ENCODE data around the gene PPP1R3G. TPM values are rescaled to one million over a fixed set of nuclear protein-coding genes. Genes with fewer than 3 reads are reported as not detected.
A peak's percentile ranks its signal among the peaks of the same experiment; 100 is the strongest.

The PPP1R3G gene
- total and polyA plus RNA-seq, 2 of the 4 experiments (the other 2 are of a cell fraction) = 0.10 to 0.18 TPM

DNA sequence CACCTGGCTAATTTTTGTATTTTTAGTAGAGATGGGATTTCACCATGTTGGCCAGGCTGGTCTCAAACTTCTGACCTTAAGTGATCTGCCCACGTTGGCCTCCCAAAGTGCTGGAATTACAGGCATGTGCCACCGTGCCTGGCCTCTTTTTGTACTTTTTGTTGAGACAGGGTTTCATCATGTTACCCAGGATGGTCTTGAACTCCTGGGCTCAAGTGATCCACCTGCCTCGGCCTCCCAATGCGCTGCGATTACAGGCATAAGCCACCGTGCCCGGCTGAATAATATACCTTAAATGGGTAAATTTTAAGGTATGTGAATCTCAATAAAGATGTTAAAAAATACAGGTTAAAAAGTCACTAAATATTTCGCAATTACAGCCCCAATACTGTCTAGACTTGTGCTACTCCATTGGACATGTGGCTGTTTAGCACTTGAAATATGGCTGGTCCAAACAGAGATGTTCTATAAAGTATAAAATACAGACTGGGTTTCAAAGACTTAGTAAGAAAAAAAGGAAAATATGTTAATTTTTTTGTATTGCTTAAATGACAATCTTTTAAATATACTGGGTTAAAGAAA, 42.1 kb downstream of the PPP1R3G start:
- WGBS, 2 experiments (ENCODE audit: extremely low coverage in 2 of 2, insufficient read length in 1 of 2) = 100% methylated on average over 1 of the region's 8 CpGs; no CpG with 5 or more reads in 1 of the 2 experiments
- dilution Hi-C loops (cut with HindIII; ENCODE audit: low sequenced_read_pairs, unreplicated experiment) (no loop called here), in situ Hi-C loops (cut with MboI; ENCODE audit: low sequenced_read_pairs) (no loop called here), intact Hi-C loops (cut with micrococcal nuclease) (no loop called here)
- Histone ChIP-seq H2BK120ac (ENCODE audit: low read depth, low read length) (no peak overlapping the region), H3K23ac (ENCODE audit: low read depth, low read length) (no peak overlapping the region), H4K20me1 (ENCODE audit: insufficient read depth, low read length) (peaks cover 16% of the 10 kb centered on the region; the same call in 1 of the 2 replicates), H3K4ac (ENCODE audit: low read depth, low read length) (no peak overlapping the region), H4K8ac (ENCODE audit: low read depth in 2 of 2, low read length in 2 of 2) (no peak overlapping the region), H3K79me1 (ENCODE audit: low read depth in 1 of 2, low read length in 2 of 2) (peaks cover 0 to 5% of the 10 kb centered on the region in 2 experiments; a peak in 1 of 4 replicates), H2AK9ac (replicated peaks; ENCODE audit: low read depth, low read length, poor library complexity) (no peak overlapping the region), H2BK20ac (ENCODE audit: low read depth, low read length) (no peak overlapping the region), H4K91ac (ENCODE audit: insufficient read depth, low read depth, low read length) (no peak overlapping the region), H2BK5ac (ENCODE audit: low read depth, low read length, poor library complexity, severe bottlenecking) (no peak overlapping the region), H3K4me2 (ENCODE audit: low read depth, low read length) (no peak overlapping the region), H2AK5ac (ENCODE audit: low read depth, low read length) (no peak overlapping the region), H3K18ac (ENCODE audit: low read depth, low read length) (no peak overlapping the region), H3K36me3 (ENCODE audit: control insufficient read depth, insufficient read depth, low read length) (no peaks in the 10 kb centered on the region), H3K56ac (ENCODE audit: extremely low read depth, insufficient read depth, low read length) (no peak overlapping the region), H4K5ac (ENCODE audit: low read depth, low read length) (no peak overlapping the region), H2BK15ac (ENCODE audit: low read depth, low read length) (no peak overlapping the region; the same call in 2 of the 3 replicates), H3K9ac (ENCODE audit: low read depth, low read length) (no peak overlapping the region), H3K4me3 (ENCODE audit: insufficient read depth, low read depth, low read length) (no peak overlapping the region), H2AFZ (replicated peaks; ENCODE audit: low read length, poor library complexity) (no peak overlapping the region), H3K27ac (ENCODE audit: insufficient read depth, low read length) (no peak overlapping the region), H3K14ac (replicated peaks; ENCODE audit: low read depth, low read length) (no peak overlapping the region), H3K9me3 (ENCODE audit: control insufficient read depth, insufficient read depth, low read length) (no peaks in the 10 kb centered on the region), H3K27me3 (ENCODE audit: control insufficient read depth, insufficient read depth, low read length) (no peaks in the 10 kb centered on the region), H3K4me1 (ENCODE audit: control insufficient read depth, insufficient read depth, low read length) (peaks cover 14% of the 10 kb centered on the region), H3K9me1 (ENCODE audit: insufficient read depth, low read length) (peaks cover 9% of the 10 kb centered on the region)
- ATAC-seq (ENCODE audit: low read depth) = no peak
- DNase-seq = no peak
- TF ChIP-seq CEBPB (IDR thresholded peaks at IDR 0.05; ENCODE audit: low read depth, low read length) = peak; percentile 77
- TF ChIP-seq ELK1 (IDR thresholded peaks at IDR 0.05; ENCODE audit: borderline replicate concordance, low read depth, low read length) = no peak
- CTCF ChIA-PET = no interaction called here
- POLR2A ChIA-PET (ENCODE audit: unreplicated experiment) = no interaction called here
- no TSS peak for BruUV-seq (replicated peaks)

Measured in IMR-90 (cell line).